GM12892 (cell line): ENCODE data around the gene ABCG5.

Source experiments
- DNase-seq: peaks from one replicate; pipeline ENCODE4 v3.0.0; 2011; ENCODE audit not compliant: insufficient read length
- FAIRE-seq: peaks from 2 replicates; lab custom pipeline; 2011; peaks lifted over from hg19 to GRCh38; lab: Jason Lieb, UNC
- POLR2A ChIP-seq: IDR thresholded peaks from 2 replicates; pipeline ENCODE4 v1.6.1; 2011; ENCODE audit warnings: low read depth, low read length, control low read depth
- POLR2AphosphoS5 ChIP-seq: IDR thresholded peaks from 2 replicates; pipeline ENCODE4 v1.6.1; 2011; ENCODE audit warnings: low read depth, low read length, control low read depth
- TAF1 ChIP-seq: IDR thresholded peaks from 2 replicates; pipeline ENCODE4 v1.6.1; 2011; ENCODE audit warnings: low read depth, mild to moderate bottlenecking, control low read depth, low read length, borderline replicate concordance

The ABCG5 gene

DNA sequence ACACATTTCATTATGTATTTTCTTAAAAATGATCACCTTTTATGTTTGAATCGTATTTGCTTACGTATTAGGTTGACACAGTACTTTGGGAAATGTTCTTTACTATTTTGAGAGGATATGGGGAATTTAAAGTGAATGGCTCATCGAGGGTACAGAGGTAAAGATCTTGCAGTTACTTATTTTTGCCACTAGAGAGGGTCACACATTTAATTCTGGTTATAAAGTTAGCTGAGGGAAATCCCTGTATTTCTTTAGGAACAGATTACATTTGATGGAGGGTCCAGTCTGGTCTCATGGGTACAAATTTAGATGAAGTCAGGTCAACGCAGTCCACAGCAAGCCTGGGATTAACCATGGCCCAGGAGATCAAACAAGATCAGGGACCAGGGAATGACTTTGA lies 40.3 kb downstream of the ABCG5 start:
- TF ChIP-seq TAF1, result no peak
- TF ChIP-seq POLR2AphosphoS5, result no peak
- no peak for TF ChIP-seq POLR2A
- FAIRE-seq, result no peak
- DNase-seq, result no peak

DNA sequence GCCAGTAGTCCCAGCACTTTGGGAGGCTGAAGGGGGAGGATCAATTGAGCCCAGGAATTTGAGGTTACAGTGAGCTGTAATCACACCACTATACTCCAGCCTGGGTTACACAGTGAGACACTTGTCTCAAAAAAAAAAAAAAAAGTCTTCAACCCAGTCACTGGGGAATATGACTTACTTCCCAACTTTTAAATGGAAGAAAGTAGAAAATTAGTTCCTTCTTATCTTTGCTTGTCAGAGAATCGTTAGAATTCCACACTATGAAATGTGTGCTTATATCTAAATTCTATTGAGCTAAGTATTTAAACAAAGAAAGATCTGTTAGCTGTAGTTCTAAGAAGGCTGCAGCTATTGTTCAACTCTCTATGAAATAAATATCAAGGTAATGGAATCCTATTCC lies 42.4 kb downstream of the ABCG5 start:
- TF ChIP-seq POLR2A, result no peak
- no peak for TF ChIP-seq POLR2AphosphoS5
- TF ChIP-seq TAF1, result no peak
- DNase-seq (no peak), FAIRE-seq (no peak)

DNA sequence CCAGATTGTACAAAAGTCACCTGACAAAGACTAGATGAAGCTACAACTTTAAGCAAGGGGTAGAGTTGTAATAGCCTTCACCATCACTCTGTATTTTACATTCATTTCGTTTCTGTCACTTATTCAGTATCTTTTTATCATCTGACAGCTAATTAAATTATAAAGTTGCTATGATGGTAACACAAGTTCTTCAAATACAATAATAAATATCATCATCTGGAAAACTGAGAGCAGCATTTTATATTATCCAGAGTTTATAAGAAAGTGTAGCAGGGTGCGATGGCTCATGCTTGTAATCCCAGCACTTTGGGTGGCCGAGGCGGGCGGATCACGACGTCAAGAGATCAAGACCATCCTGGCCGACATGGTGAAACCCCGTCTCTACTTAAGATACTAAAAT lies 43.7 kb downstream of the ABCG5 start:
- FAIRE-seq (no peak), DNase-seq (no peak)
- no peak for TF ChIP-seq TAF1

DNA sequence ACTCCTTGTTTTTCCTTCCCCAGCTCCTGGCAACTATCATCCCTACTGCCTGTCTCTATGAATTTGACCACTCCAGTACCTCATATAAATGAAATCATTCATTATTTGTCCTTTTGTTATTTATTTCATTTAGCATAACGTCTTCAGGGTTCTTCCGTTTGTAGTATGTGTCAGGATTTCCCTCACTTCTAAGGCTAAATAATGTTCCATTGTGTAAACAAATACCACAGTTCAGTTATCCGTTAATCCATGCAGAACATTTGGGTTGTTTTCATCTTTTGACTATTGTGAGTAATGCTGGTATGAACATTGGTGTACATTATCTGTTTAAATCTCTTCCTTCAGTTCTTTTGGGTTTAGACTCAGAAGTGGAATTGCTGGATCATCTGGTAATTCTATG lies 46.0 kb downstream of the ABCG5 start:
- no peak for TF ChIP-seq POLR2A
- no peak for TF ChIP-seq POLR2AphosphoS5
- TF ChIP-seq TAF1, result no peak
- FAIRE-seq (no peak), DNase-seq (no peak)

DNA sequence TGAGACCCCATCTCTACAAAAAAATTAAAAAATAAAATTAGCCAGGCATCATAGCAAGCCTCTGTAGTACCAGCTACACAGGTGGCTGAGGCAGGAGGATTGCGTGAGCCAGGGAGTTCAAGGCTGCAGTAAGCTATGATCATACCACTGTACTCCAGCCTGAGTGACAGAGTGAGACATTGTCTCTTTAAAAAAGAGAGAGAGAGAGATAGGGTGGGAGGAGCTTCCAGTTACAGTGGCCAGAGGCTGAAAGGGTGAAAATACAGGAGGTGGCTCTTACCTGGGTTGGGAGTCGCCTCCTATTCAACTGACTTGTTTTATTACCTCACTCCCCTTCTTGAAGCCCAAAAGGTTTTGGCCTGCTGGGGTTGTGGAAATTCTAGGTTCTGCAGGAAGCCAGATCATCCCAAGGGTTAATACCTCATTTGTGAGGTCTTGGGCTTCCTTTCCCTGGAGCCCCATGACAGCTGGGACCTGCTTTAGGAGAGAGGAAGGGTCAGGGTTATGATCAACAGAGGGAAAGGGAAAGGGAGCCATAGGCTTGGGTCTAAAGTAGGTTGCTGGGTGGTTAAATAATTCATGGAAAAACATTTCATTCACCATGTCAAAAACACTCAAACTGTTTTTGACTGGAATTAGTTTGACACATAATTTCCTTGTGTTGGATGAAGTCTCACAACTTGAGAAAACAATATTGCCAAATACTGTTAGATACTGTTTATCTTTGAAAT lies 47.4 kb downstream of the ABCG5 start:
- no peak for FAIRE-seq
- TF ChIP-seq POLR2A, result no peak
- TF ChIP-seq POLR2AphosphoS5, result no peak
- no peak for TF ChIP-seq TAF1

DNA sequence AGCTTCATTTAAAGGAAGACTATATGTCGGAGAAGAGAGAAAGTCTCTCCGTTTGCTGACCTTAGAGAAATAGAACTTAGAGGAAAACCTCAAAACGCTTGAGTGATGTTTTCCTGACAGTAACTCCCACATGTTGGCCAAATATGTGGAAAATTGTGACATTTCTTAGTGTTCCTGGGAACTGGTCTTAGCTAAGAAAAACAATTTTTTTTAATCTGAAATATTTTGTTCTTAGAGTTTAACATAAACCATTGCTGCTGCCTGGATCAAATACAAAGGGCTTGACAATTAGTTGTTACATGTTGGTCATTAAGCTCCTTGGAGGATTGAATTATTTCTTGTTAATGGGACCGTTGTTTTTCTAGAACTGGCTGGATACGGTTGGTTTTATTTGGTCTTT lies 48.5 kb downstream of the ABCG5 start:
- no peak for DNase-seq
- TF ChIP-seq POLR2A, result no peak
- no peak for FAIRE-seq

More for the DNA sequence above, 47.4 kb downstream of the ABCG5 start:
- DNase-seq, result no peak

DNA sequence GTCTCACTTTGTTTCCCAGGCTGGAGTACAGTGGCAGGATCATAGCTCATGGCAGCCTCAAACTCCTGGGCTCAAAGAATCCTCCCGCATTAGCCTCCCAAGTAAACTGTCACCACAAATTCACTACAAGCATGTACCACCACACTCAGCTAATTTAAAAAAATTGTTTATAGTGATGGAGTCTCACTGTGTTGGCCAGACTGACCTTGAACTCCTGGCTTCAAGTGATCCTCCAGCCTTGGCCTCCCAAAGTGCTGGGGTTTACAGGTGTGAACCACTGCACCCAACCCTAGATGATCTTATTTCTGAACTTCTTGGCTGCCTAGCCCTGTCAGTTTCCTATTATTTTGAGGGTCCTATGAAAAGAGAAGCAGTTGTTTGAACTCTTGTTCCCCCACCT lies 50.0 kb downstream of the ABCG5 start:
- no peak for DNase-seq
- FAIRE-seq, result no peak
- no peak for TF ChIP-seq POLR2AphosphoS5
- TF ChIP-seq TAF1, result no peak
- no peak for TF ChIP-seq POLR2A

DNA sequence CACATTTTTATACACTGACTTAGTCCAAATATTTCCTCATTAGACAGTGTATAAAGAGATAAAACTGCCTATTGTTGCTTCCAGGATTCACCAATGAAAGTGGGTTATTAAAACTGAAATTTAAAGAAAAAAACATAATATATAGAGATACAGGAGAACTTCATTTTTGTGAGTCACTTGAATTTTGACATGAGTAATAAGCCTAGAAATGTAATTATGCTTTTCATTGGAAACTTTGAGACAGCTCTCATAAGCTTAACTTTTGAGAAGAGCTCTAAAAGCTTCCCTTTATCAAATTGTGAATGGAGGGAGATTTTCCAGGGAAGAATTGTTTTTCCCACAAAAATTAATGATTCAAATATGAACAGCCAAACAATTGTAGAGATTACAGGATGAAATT lies 50.7 kb downstream of the ABCG5 start:
- no peak for DNase-seq

DNA sequence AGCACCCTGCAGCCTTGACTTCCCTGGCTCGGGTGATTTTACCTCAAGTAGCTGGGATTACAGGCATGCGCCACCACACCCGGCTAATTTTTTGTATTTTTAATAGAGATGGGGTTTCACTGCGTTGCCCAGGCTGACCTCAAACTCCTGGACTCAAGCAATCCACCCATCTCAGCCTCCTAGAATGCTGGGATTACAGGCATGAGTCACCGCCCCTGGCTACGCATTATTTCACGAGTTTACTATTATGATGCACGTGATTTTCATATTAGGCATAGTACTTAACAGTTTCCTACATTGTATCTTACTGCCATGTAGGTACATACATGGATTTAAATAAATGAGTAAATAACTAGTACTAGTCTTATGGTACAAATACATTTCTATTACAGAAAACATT lies 60.4 kb downstream of the ABCG5 start:
- FAIRE-seq, result no peak
- TF ChIP-seq POLR2AphosphoS5 (no peak), TAF1 (no peak), POLR2A (no peak)
- no peak for DNase-seq

More for the DNA sequence above, 50.7 kb downstream of the ABCG5 start:
- TF ChIP-seq POLR2A (no peak), TAF1 (no peak), POLR2AphosphoS5 (no peak)
- no peak for FAIRE-seq

- FAIRE-seq, result no peak
- no peak for DNase-seq
- TF ChIP-seq POLR2AphosphoS5 (no peak), POLR2A (no peak), TAF1 (no peak)
These were observed 61.2 kb downstream of the ABCG5 start for GRCh38 chr2:43777306-43777926.

DNA sequence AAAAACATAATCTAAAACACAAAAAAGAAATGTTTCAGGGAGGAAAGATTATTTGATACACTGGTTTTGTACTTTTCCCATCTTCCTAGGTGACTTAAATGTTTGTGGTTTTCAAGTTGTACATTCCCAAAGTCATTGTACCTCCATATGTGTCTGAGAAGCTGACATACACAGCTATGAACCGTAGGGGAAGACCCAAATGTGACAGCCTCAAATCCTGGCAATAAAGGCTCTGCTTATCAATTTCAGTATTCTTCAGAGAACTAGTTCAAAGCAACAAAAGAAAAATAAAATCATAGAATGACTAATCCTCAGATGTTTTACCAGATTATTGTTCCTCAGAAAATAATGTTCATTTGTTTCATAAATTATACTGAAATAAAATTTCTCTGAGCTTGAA lies 62.3 kb downstream of the ABCG5 start:
- no peak for DNase-seq
- TF ChIP-seq POLR2AphosphoS5 (no peak), TAF1 (no peak)
- no peak for FAIRE-seq

GRCh38 chr2:43774617-43775016 lies 64.0 kb downstream of the ABCG5 start:
- no peak for FAIRE-seq
- no peak for TF ChIP-seq POLR2A
- TF ChIP-seq POLR2AphosphoS5, result no peak
- no peak for TF ChIP-seq TAF1
- DNase-seq, result no peak
